PC-3 (cell line): ENCODE measurements around the gene CAPN5. TPM values are rescaled to one million over a fixed set of nuclear protein-coding genes. Genes with fewer than 3 reads are reported as not detected.

Experiments
- ATAC-seq: fragments of 200-7000 bp; cut with Tn5 transposase; 2 replicates; pipeline ENCODE4 v1.9.1; 2020; ENCODE audit warnings: mild to moderate bottlenecking, moderate library complexity
- BruUV-seq: library from RNA; stranded (reverse); fragments of 400-500 nt; replicated peaks from 2 replicates; lab custom pipeline; 2021; lab: Mats Ljungman, UMichigan
- CTCF ChIA-PET: fragments of 300-600 bp; sonication (Branson Sonifier 250); formaldehyde crosslinking; loops from one replicate; lab custom pipeline; 2022; ENCODE audit warnings: antibody characterized with exemption; lab: Charles Lee
- POLR2A ChIA-PET: fragments of 300-600 bp; sonication (Branson Sonifier 250); formaldehyde crosslinking; loops from one replicate; lab custom pipeline; 2022; ENCODE audit warnings: antibody characterized with exemption; ENCODE audit not compliant: unreplicated experiment; lab: Charles Lee
- DNase-seq: peaks from one replicate; pipeline ENCODE4 v3.0.0-alpha.2; 2015
- H2AFZ ChIP-seq: fragments of 300-600 bp; sonication (generic); 2 replicates; pipeline ENCODE4 v1.6.0; 2016; ENCODE audit warnings: antibody characterized with exemption, low read length
- H3F3A ChIP-seq: fragments of 300-600 bp; sonication (generic); one replicate; pipeline ENCODE4 v1.6.0; 2017; ENCODE audit warnings: antibody characterized with exemption, low read length, control low read depth, mild to moderate bottlenecking; ENCODE audit not compliant: unreplicated experiment
- H3K27ac ChIP-seq: fragments of 300-600 bp; sonication (generic); 2 replicates; pipeline ENCODE4 v1.5.1; 2016; ENCODE audit warnings: mild to moderate bottlenecking, low read length
- H3K27me3 ChIP-seq: fragments of 300-600 bp; sonication (generic); 2 replicates; pipeline ENCODE4 v1.6.1; 2016; ENCODE audit warnings: low read length, mixed read lengths
- H3K36me3 ChIP-seq: fragments of 300-600 bp; sonication (generic); 2 replicates; pipeline ENCODE4 v1.6.1; 2016; ENCODE audit warnings: low read depth, mixed run types, low read length, mixed read lengths
- H3K4me1 ChIP-seq: fragments of 300-600 bp; sonication (generic); 2 replicates; pipeline ENCODE4 v1.5.1; 2016; ENCODE audit warnings: low read length; ENCODE audit not compliant: insufficient read depth
- H3K4me2 ChIP-seq: fragments of 300-600 bp; sonication (generic); 2 replicates; pipeline ENCODE4 v1.6.0; 2016; ENCODE audit warnings: low read length
- H3K4me3 ChIP-seq: fragments of 300-600 bp; sonication (generic); 2 replicates; pipeline ENCODE4 v1.5.1; 2016; ENCODE audit warnings: mild to moderate bottlenecking, low read length, mixed read lengths
- H3K79me2 ChIP-seq: fragments of 300-600 bp; sonication (generic); 2 replicates; pipeline ENCODE4 v1.6.1; 2017; ENCODE audit warnings: low read length, mixed read lengths
- H3K9ac ChIP-seq: fragments of 300-600 bp; sonication (generic); 2 replicates; pipeline ENCODE4 v1.6.0; 2016; ENCODE audit warnings: mild to moderate bottlenecking, low read length
- H3K9me2 ChIP-seq: fragments of 300-600 bp; sonication (generic); replicated peaks from 2 replicates; pipeline ENCODE4 v1.6.1; 2016; ENCODE audit warnings: mixed run types, low read length, mixed read lengths
- H3K9me3 ChIP-seq: fragments of 300-600 bp; sonication (generic); 2 replicates; pipeline ENCODE4 v1.6.1; 2016; ENCODE audit warnings: low read length, mixed read lengths
- H4K20me1 ChIP-seq: fragments of 300-600 bp; sonication (generic); 2 replicates; pipeline ENCODE4 v1.6.1; 2016; ENCODE audit warnings: low read length, mixed read lengths
- CTCF ChIP-seq: fragments of 300-600 bp; sonication (generic); conservative IDR thresholded peaks from 2 replicates; pipeline ENCODE4 v1.5.1; 2017; ENCODE audit warnings: antibody characterized with exemption, low read depth, mild to moderate bottlenecking, low read length
- EZH2 ChIP-seq: fragments of 300-600 bp; sonication (generic); IDR thresholded peaks from one replicate; pipeline ENCODE4 v1.6.1; 2017; ENCODE audit warnings: antibody characterized with exemption, mild to moderate bottlenecking, low read length; ENCODE audit not compliant: unreplicated experiment
- EZH2phosphoT487 ChIP-seq: fragments of 300-600 bp; sonication (generic); IDR thresholded peaks from 2 replicates; pipeline ENCODE4 v1.6.1; 2018; ENCODE audit warnings: mild to moderate bottlenecking, antibody characterized with exemption, low read length, borderline replicate concordance
- intact Hi-C: fragments of 100-400 bp; cut with micrococcal nuclease; formaldehyde crosslinking; loops from 2 replicates; pipeline ENCODE4 v1.9.0; 2023
- total RNA-seq: library from RNA; depleted of rRNA; stranded (reverse); fragments of >200 nt; gene quantifications from 2 replicates; pipeline ENCODE4 v1.2.3, GENCODE V29; 2014

Gene CAPN5
- total RNA-seq, 1 experiment from 2014 or later = 6.3 TPM

GRCh38 chr11:77167791-77168190 is 101.0 kb downstream of the CAPN5 start:
- no peak overlapping the region for H3K4me2 ChIP-seq
- no peak for ATAC-seq
- CTCF ChIA-PET = no interaction called here

GRCh38 chr11:77170107-77170506 is 103.3 kb downstream of the CAPN5 start:
- ChIA-PET CTCF (no interaction called here), POLR2A (no interaction called here)
- intact Hi-C loops = no loop called here
- Histone ChIP-seq H3K9me2 (no peaks in the 10 kb centered on the region), H3F3A (no peaks in the 10 kb centered on the region), H3K36me3 (no peaks in the 10 kb centered on the region), H3K27ac (no peak overlapping the region), H3K27me3 (no peaks in the 10 kb centered on the region), H3K9me3 (no peaks in the 10 kb centered on the region), H4K20me1 (no peaks in the 10 kb centered on the region), H3K9ac (no peak overlapping the region), H2AFZ (no peak overlapping the region), H3K4me1 (no peaks in the 10 kb centered on the region), H3K4me3 (no peak overlapping the region), H3K4me2 (no peak overlapping the region), H3K79me2 (no peaks in the 10 kb centered on the region)
- TF ChIP-seq EZH2phosphoT487 (no peak), CTCF (no peak), EZH2 (no peak)
- no TSS peak for BruUV-seq
- DNase-seq (no peak), ATAC-seq (no peak)

More at GRCh38 chr11:77167791-77168190, 101.0 kb downstream of the CAPN5 start:
- Histone ChIP-seq H3K27ac (no peak overlapping the region), H2AFZ (no peak overlapping the region), H3K9me3 (no peaks in the 10 kb centered on the region), H3K79me2 (no peaks in the 10 kb centered on the region), H3K4me1 (no peaks in the 10 kb centered on the region), H4K20me1 (no peaks in the 10 kb centered on the region), H3K36me3 (no peaks in the 10 kb centered on the region), H3K9me2 (no peaks in the 10 kb centered on the region), H3F3A (no peaks in the 10 kb centered on the region), H3K9ac (no peak overlapping the region), H3K4me3 (no peak overlapping the region), H3K27me3 (no peaks in the 10 kb centered on the region)
- no peak for DNase-seq
- TF ChIP-seq EZH2 = no peak
- TF ChIP-seq EZH2phosphoT487 = no peak
- TF ChIP-seq CTCF = no peak
- intact Hi-C loops = no loop called here
- no TSS peak for BruUV-seq
- POLR2A ChIA-PET = no interaction called here

GRCh38 chr11:77171254-77171653 is 104.5 kb downstream of the CAPN5 start:
- ChIA-PET POLR2A (no interaction called here), CTCF (no interaction called here)
- H4K20me1 ChIP-seq = no peaks in the 10 kb centered on the region
- H3K27me3 ChIP-seq = no peaks in the 10 kb centered on the region
- H3K9me3 ChIP-seq = no peaks in the 10 kb centered on the region
- no TSS peak for BruUV-seq
- no peak for ATAC-seq
- no peak overlapping the region for H3K4me3 ChIP-seq
- H3K4me1 ChIP-seq = no peaks in the 10 kb centered on the region
- no peak overlapping the region for H2AFZ ChIP-seq
- no peaks in the 10 kb centered on the region for H3F3A ChIP-seq
- H3K27ac ChIP-seq = no peak overlapping the region
- H3K9ac ChIP-seq = no peak overlapping the region
- intact Hi-C loops = no loop called here
- TF ChIP-seq EZH2 = no peak
- no peak for TF ChIP-seq EZH2phosphoT487
- TF ChIP-seq CTCF = no peak
- H3K4me2 ChIP-seq = no peak overlapping the region
- no peaks in the 10 kb centered on the region for H3K36me3 ChIP-seq
- no peaks in the 10 kb centered on the region for H3K9me2 ChIP-seq
- no peak for DNase-seq
- H3K79me2 ChIP-seq = no peaks in the 10 kb centered on the region
